H1 (cell line): Measurements from ENCODE around the gene DHRS4L2. TPM values are rescaled to one million over a fixed set of nuclear protein-coding genes. Genes with fewer than 3 reads are reported as not detected.
"Not testable (repeated sequence)": the region's sequence is repeated elsewhere in the genome, so short reads cannot be mapped to it uniquely, and the experiment has no call there.

Experiments used
- CTCF ChIA-PET: fragments of 300-600 bp; sonication (Branson Sonifier 250); formaldehyde crosslinking; loops from one replicate; lab custom pipeline; 2021; ENCODE audit not compliant: partially characterized antibody; lab: Charles Lee
- POLR2A ChIA-PET: fragments of 300-600 bp; sonication (Branson Sonifier 250); formaldehyde crosslinking; loops from one replicate; lab custom pipeline; 2021; ENCODE audit warnings: inconsistent platforms; ENCODE audit not compliant: partially characterized antibody; lab: Charles Lee
- DNase-seq, 2 experiments: peaks; one replicate each; pipeline versions ENCODE4 v3.0.0 to v3.0.0-alpha.2; 2010 to 2022; ENCODE audit warnings: low spot score in 2 of 2, low read depth in 1 of 2, mixed read lengths in 1 of 2
- FAIRE-seq: peaks from 2 replicates; lab custom pipeline; 2011; peaks lifted over from hg19 to GRCh38; lab: Jason Lieb, UNC
- H2AFZ ChIP-seq: 2 replicates; pipeline ENCODE4 v1.8.1; 2012; ENCODE audit warnings: low read length, inconsistent platforms
- H2AK5ac ChIP-seq: 2 replicates; pipeline ENCODE4 v1.6.1; 2013; ENCODE audit warnings: low read depth, low read length
- H2BK120ac ChIP-seq: replicated peaks from 2 replicates; pipeline ENCODE3; 2013; ENCODE audit warnings: low read depth, low read length, inconsistent platforms
- H2BK12ac ChIP-seq: 2 replicates; pipeline ENCODE4 v1.6.1; 2013; ENCODE audit warnings: low read depth, low read length
- H2BK15ac ChIP-seq: 2 replicates; pipeline ENCODE4 v1.6.1; 2013; ENCODE audit warnings: low read length
- H2BK20ac ChIP-seq: 2 replicates; pipeline ENCODE4 v1.6.1; 2013; ENCODE audit warnings: low read length
- H2BK5ac ChIP-seq: 2 replicates; pipeline ENCODE4 v1.6.1; 2013; ENCODE audit warnings: low read depth, low read length
- H3K14ac ChIP-seq: 2 replicates; pipeline ENCODE4 v1.6.1; 2013; ENCODE audit warnings: inconsistent platforms; ENCODE audit not compliant: insufficient read length
- H3K18ac ChIP-seq: 2 replicates; pipeline ENCODE4 v1.6.1; 2013; ENCODE audit warnings: low read length; ENCODE audit errors: extremely low read depth
- H3K23ac ChIP-seq: 2 replicates; pipeline ENCODE4 v1.6.1; 2013; ENCODE audit warnings: inconsistent platforms; ENCODE audit not compliant: insufficient read length
- H3K23me2 ChIP-seq: 2 replicates; pipeline ENCODE4 v1.6.1; 2013; ENCODE audit warnings: low read depth, low read length
- H3K27ac ChIP-seq: 2 replicates; pipeline ENCODE4 v1.6.1; 2011; ENCODE audit warnings: low read depth, low read length, inconsistent platforms
- H3K27me3 ChIP-seq, 4 experiments: replicated peaks in 1 of 4; 1 replicate in 1 of 4; 2 replicates in 3 of 4; pipeline versions ENCODE4 v1.6.1 to v1.8.1; 2011 to 2013; ENCODE audit warnings: low read length in 3 of 4, mild to moderate bottlenecking in 3 of 4, inconsistent platforms in 2 of 4, mixed read lengths in 2 of 4, moderate library complexity in 1 of 4; ENCODE audit not compliant: control insufficient read depth in 3 of 4, insufficient read depth in 3 of 4; ENCODE audit errors: extremely low read depth in 1 of 4
- H3K36me3 ChIP-seq, 4 experiments: 2 replicates each; pipeline versions ENCODE4 v1.6.1 to v1.8.1; 2011 to 2013; ENCODE audit warnings: mild to moderate bottlenecking in 4 of 4, low read length in 3 of 4, moderate library complexity in 2 of 4, control low read depth in 1 of 4, inconsistent platforms in 1 of 4; ENCODE audit not compliant: insufficient read depth in 4 of 4, control insufficient read depth in 2 of 4
- H3K4ac ChIP-seq: replicated peaks from 2 replicates; pipeline ENCODE3; 2013; ENCODE audit warnings: low read length, low read depth, mixed read lengths, inconsistent platforms; ENCODE audit not compliant: insufficient read length
- H3K4me1 ChIP-seq, 4 experiments: replicated peaks in 1 of 4; 1 replicate in 1 of 4; 2 replicates in 3 of 4; pipeline versions ENCODE4 v1.6.1 to v1.8.1; 2011 to 2013; ENCODE audit warnings: low read length in 3 of 4, inconsistent platforms in 2 of 4, mixed read lengths in 1 of 4; ENCODE audit not compliant: insufficient read depth in 4 of 4, control insufficient read depth in 3 of 4
- H3K4me2 ChIP-seq, 2 experiments: 2 replicates each; pipeline versions ENCODE4 v1.6.1 to v1.8.1; 2011 to 2013; ENCODE audit warnings: low read depth in 2 of 2, low read length in 2 of 2, control low read depth in 1 of 2, inconsistent platforms in 1 of 2, mild to moderate bottlenecking in 1 of 2; ENCODE audit not compliant: insufficient read depth in 1 of 2
- H3K4me3 ChIP-seq, 4 experiments: fragments of 200-600, 300-600 bp in 1 of 4; sonication (generic), shearing (Covaris generic), sonication (Bioruptor Twin) in 1 of 4; 2 replicates each; pipeline versions ENCODE4 v1.5.1 to v1.8.1; 2011 to 2016; ENCODE audit warnings: low read length in 4 of 4, low read depth in 3 of 4, control low read depth in 2 of 4, inconsistent platforms in 2 of 4, mild to moderate bottlenecking in 2 of 4, mixed read lengths in 1 of 4, moderate library complexity in 1 of 4; ENCODE audit not compliant: insufficient read depth in 2 of 4; ENCODE audit errors: extremely low read depth in 1 of 4
- H3K56ac ChIP-seq: replicated peaks from 2 replicates; pipeline ENCODE3; 2013; ENCODE audit warnings: low read depth, mild to moderate bottlenecking, mixed read lengths, low read length, inconsistent platforms; ENCODE audit not compliant: insufficient read length
- H3K79me1 ChIP-seq: 2 replicates; pipeline ENCODE4 v1.6.1; 2013; ENCODE audit warnings: low read depth, low read length, control low read depth
- H3K79me2 ChIP-seq, 2 experiments: 2 replicates each; pipeline versions ENCODE4 v1.6.1 to v1.8.1; 2012 to 2013; ENCODE audit warnings: low read length in 2 of 2, mild to moderate bottlenecking in 2 of 2, inconsistent platforms in 1 of 2; ENCODE audit not compliant: insufficient read depth in 2 of 2, control insufficient read depth in 1 of 2
- H3K9ac ChIP-seq, 4 experiments: replicated peaks in 1 of 4; 1 replicate in 1 of 4; 2 replicates in 3 of 4; pipeline versions ENCODE4 v1.6.1 to v1.8.1; 2011 to 2013; ENCODE audit warnings: low read depth in 3 of 4, low read length in 3 of 4, control low read depth in 2 of 4, mild to moderate bottlenecking in 2 of 4, moderate library complexity in 2 of 4, inconsistent platforms in 1 of 4; ENCODE audit errors: extremely low read depth in 1 of 4
- H3K9me3 ChIP-seq, 2 experiments: 2 replicates each; pipeline versions ENCODE4 v1.6.1 to v1.8.1; 2012 to 2013; ENCODE audit warnings: mild to moderate bottlenecking in 2 of 2, moderate library complexity in 2 of 2, control low read depth in 1 of 2, inconsistent platforms in 1 of 2, low read depth in 1 of 2, low read length in 1 of 2, mixed read lengths in 1 of 2; ENCODE audit not compliant: insufficient read depth in 2 of 2
- H4K20me1 ChIP-seq, 2 experiments: replicated peaks in 1 of 2; 2 replicates each; pipeline versions ENCODE3 to v1.8.1; 2011 to 2013; ENCODE audit warnings: inconsistent platforms in 2 of 2, low read length in 2 of 2, mild to moderate bottlenecking in 1 of 2; ENCODE audit not compliant: insufficient read depth in 2 of 2, control insufficient read depth in 1 of 2
- H4K5ac ChIP-seq: 2 replicates; pipeline ENCODE4 v1.6.1; 2013; ENCODE audit warnings: low read length, low read depth, mixed read lengths, inconsistent platforms; ENCODE audit not compliant: insufficient read length
- H4K8ac ChIP-seq: 2 replicates; pipeline ENCODE4 v1.8.0; 2013; ENCODE audit warnings: mild to moderate bottlenecking, moderate library complexity, low read length, inconsistent platforms; ENCODE audit not compliant: insufficient read depth; ENCODE audit errors: extremely low read depth
- H4K91ac ChIP-seq: replicated peaks from 2 replicates; pipeline ENCODE3; 2013; ENCODE audit warnings: low read length, mixed read lengths, inconsistent platforms; ENCODE audit not compliant: insufficient read length
- WGBS, 2 experiments: shearing (Covaris generic) in 1 of 2; methylation state at CpG; one replicate each; pipeline versions ENCODE4 v1.1.6 to v1.1.7; 2013 to 2015; ENCODE audit warnings: low lambda C conversion rate in 2 of 2, mixed read lengths in 2 of 2, inconsistent platforms in 1 of 2, low coverage in 1 of 2, missing lambda C conversion rate in 1 of 2; ENCODE audit not compliant: insufficient replicate concordance in 2 of 2, insufficient coverage in 1 of 2, insufficient read length in 1 of 2; ENCODE audit errors: extremely low coverage in 1 of 2, missing lambda C conversion rate in 1 of 2; 5-methylcytosine and 5-hydroxymethylcytosine counted together
- polyA plus RNA-seq, 7 experiments: library from polyadenylated mRNA; depleted of rRNA in 3 of 7; stranded (reverse) in 5 of 7; unstranded in 2 of 7; fragments of >200 nt in 5 of 7; fragments of 200-250 nt in 2 of 7; gene quantifications; 1 replicate in 5 of 7; 2 replicates in 1 of 7; 4 replicates in 1 of 7; pipeline versions ENCODE4 v1.2.1 to v1.2.3, GENCODE V29; 2011 to 2013; ENCODE audit warnings: missing spikeins in 2 of 7, mixed read lengths in 2 of 7
- total RNA-seq: library from RNA; stranded (reverse); fragmentation: NEBNext Ultra II Directional; extraction: Animal tissue kit (Norgen Biotek cat#: 25700); gene quantifications from 2 replicates; pipeline ENCODE4 v1.2.1, GENCODE V29; 2021

The DHRS4L2 gene
- total and polyA plus RNA-seq, 2 of the 8 experiments (the other 6 are each of a cell fraction or from before 2014, with no cell fraction given), result 12.3 to 15.4 TPM

GRCh38 chr14:23957913-23958569, 30.7 kb upstream of the DHRS4L2 start:
- H2BK5ac ChIP-seq, H3K23me2 ChIP-seq, H3K27ac ChIP-seq, H2BK15ac ChIP-seq, H3K9ac ChIP-seq, H2AK5ac ChIP-seq, H2AFZ ChIP-seq, H3K79me2 ChIP-seq, H4K8ac ChIP-seq, H3K4me2 ChIP-seq, H2BK20ac ChIP-seq, H3K56ac ChIP-seq, H4K20me1 ChIP-seq, H3K79me1 ChIP-seq, H3K9me3 ChIP-seq, H3K27me3 ChIP-seq, H3K18ac ChIP-seq, H3K23ac ChIP-seq, H3K4me1 ChIP-seq, H3K14ac ChIP-seq, POLR2A ChIA-PET, H3K36me3 ChIP-seq, H4K5ac ChIP-seq, CTCF ChIA-PET, H4K91ac ChIP-seq, FAIRE-seq, DNase-seq, H3K4ac ChIP-seq, H3K4me3 ChIP-seq, H2BK120ac ChIP-seq, H2BK12ac ChIP-seq: not testable (repeated sequence)
- 91% methylated on average over 9 of the region's 9 CpGs; no CpG with 5 or more reads in 1 of the 2 experiments for WGBS, 2 experiments

DNA sequence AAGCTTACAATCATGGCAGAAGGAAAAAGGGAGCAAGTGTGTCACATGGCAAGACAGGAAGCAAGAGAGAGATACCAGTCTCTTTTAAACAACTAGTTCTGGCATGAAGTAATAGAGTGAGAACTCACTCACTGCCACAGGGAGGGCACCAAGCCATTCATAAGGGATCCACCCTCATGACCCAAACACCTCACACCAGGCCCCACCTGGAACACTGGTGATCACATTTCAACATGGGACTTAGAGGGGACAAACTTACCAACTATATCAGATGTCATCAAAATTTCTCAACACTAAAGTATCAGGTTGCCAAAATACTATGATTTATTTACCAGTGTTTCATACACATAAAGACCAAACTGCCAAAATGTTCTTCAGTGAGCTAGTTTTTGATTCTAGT, 27.8 kb upstream of the DHRS4L2 start:
- H4K8ac ChIP-seq, H2BK120ac ChIP-seq, DNase-seq, H4K5ac ChIP-seq, H2BK15ac ChIP-seq, H4K91ac ChIP-seq, H3K4me2 ChIP-seq, H3K56ac ChIP-seq, H3K79me2 ChIP-seq, H2BK12ac ChIP-seq, H3K4me1 ChIP-seq, H2BK20ac ChIP-seq, H2BK5ac ChIP-seq, POLR2A ChIA-PET, H3K23ac ChIP-seq, H3K79me1 ChIP-seq, H3K27ac ChIP-seq, H2AFZ ChIP-seq, H3K23me2 ChIP-seq, H3K9ac ChIP-seq, H2AK5ac ChIP-seq, H3K27me3 ChIP-seq, H3K14ac ChIP-seq, CTCF ChIA-PET, H3K36me3 ChIP-seq, H3K4me3 ChIP-seq, H3K4ac ChIP-seq, H4K20me1 ChIP-seq, H3K18ac ChIP-seq, H3K9me3 ChIP-seq, FAIRE-seq: not testable (repeated sequence)
